Activated naive CD8-positive, alpha-beta T cell treated with anti-CD3 and anti-CD28 coated beads, Interleukin-2, amount 10 ng/mL, durations not matched to agents 7 days and 5 days (primary cell): ENCODE data around the gene ATP9B. TPM values are rescaled to one million over a fixed set of nuclear protein-coding genes. Genes with fewer than 3 reads are reported as not detected.

Experiments used
- ATAC-seq: fragments of 150-1000 bp; cut with Tn5 transposase; one replicate; pipeline ENCODE4 v1.10.0; 2021; ENCODE audit warnings: low read depth, moderate library complexity
- POLR2A ChIA-PET: fragments of 350-600 bp; sonication (Branson Sonifier 250); formaldehyde crosslinking; loops from one replicate; lab custom pipeline; 2021; ENCODE audit warnings: antibody characterized with exemption; lab: Charles Lee
- DNase-seq: peaks from one replicate; pipeline ENCODE4 v3.0.0; 2021
- H3K27ac Mint-ChIP-seq: one replicate; pipeline ENCODE4 v1.8.0; 2022; ENCODE audit warnings: mild to moderate bottlenecking, mixed read lengths
- H3K27me3 Mint-ChIP-seq: one replicate; pipeline ENCODE4 v1.8.0; 2022; ENCODE audit warnings: mild to moderate bottlenecking, moderate library complexity, mixed read lengths
- H3K36me3 Mint-ChIP-seq: one replicate; pipeline ENCODE4 v1.8.0; 2021; ENCODE audit warnings: mild to moderate bottlenecking, mixed read lengths
- H3K4me1 Mint-ChIP-seq: one replicate; pipeline ENCODE4 v1.8.0; 2021; ENCODE audit warnings: mixed read lengths
- H3K4me3 Mint-ChIP-seq: one replicate; pipeline ENCODE4 v1.8.0; 2022; ENCODE audit warnings: mild to moderate bottlenecking, moderate library complexity, mixed read lengths
- H3K9me3 Mint-ChIP-seq: one replicate; pipeline ENCODE4 v1.8.0; 2021; ENCODE audit warnings: mixed read lengths
- total RNA-seq, 2 experiments: library from RNA; stranded (reverse); gene quantifications; one replicate each; pipeline ENCODE4 v1.2.3, GENCODE V29; 2021

Gene ATP9B
- total RNA-seq, 2 experiments from 2014 or later, result 34.2 to 39.0 TPM

DNA sequence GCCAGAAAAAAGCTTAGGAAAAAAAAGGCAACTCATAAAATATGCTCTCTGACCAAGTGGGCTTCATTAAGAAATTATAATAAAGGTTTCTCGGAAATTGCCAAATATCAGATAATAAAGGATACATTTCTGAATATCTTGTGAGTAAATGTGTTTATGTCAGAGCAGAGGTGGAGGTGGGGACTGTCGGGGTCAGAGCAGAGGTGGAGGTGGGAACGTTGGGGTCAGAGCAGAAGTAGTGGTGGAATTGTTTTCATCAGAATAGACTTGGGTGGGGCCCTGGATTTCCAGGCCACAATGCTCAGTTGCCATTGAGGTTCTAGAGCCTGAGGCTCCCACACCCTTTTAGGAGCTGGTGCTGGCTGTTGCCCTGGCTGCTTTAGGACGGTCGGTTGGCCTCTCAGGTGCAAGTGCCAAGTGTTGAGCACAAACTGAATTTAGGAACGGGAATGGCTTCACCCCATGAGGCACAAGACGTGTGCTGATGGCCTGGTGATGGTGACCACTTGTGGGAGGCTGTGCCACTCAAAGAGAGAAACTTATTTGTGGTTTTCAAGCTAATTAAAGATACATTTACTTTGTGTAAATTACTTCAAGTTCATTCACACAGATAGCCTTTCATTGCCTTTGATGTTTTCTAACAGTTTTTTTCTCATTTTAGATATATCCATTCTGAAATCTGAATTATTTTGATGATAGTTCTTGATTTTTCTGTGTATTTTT is 131.5 kb downstream of the ATP9B start:
- no peak overlapping the region for H3K4me3 Mint-ChIP-seq
- H3K27ac Mint-ChIP-seq, result no peak overlapping the region
- peaks cover 7% of the 10 kb centered on the region for H3K36me3 Mint-ChIP-seq
- H3K9me3 Mint-ChIP-seq, result no peaks in the 10 kb centered on the region
- H3K4me1 Mint-ChIP-seq, result peaks cover 14% of the 10 kb centered on the region
- ATAC-seq, result no peak
- POLR2A ChIA-PET, result no interaction called here
- H3K27me3 Mint-ChIP-seq, result no peaks in the 10 kb centered on the region
- no peak for DNase-seq

DNA sequence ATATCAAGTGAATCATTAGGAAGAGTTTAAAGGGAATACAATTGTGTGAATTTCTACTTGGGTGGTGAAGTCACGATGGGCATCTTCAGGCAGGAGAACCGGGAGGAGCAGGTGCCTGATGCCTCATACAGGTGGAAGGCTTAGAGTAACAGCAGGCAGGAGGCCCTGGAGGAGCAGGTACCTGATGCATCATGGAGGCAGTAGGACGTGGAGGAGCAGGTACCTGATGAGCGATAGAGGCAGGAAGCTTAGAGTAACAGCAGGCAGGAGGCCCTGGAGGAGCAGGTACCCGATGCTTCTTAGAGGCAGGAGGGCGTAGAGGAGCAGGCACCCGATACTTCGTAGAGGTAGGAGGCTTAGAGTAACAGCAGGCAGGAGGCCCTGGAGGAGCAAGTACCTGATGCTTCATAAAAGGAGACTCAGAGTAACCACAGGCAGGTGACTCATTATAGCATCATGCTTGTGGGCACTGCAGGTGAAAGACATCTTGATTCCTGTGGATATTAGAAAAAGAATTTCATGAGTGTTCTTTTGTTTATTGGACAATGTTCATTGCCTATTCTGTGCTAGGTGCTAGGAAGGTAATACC is 133.9 kb downstream of the ATP9B start:
- Mint-ChIP-seq H3K27me3 (no peaks in the 10 kb centered on the region), H3K4me1 (peaks cover 14% of the 10 kb centered on the region), H3K4me3 (no peak overlapping the region), H3K9me3 (no peaks in the 10 kb centered on the region), H3K36me3 (peaks cover 13% of the 10 kb centered on the region), H3K27ac (no peak overlapping the region)
- ATAC-seq (peak; percentile 63), DNase-seq (no peak)
- POLR2A ChIA-PET, result no interaction called here

DNA sequence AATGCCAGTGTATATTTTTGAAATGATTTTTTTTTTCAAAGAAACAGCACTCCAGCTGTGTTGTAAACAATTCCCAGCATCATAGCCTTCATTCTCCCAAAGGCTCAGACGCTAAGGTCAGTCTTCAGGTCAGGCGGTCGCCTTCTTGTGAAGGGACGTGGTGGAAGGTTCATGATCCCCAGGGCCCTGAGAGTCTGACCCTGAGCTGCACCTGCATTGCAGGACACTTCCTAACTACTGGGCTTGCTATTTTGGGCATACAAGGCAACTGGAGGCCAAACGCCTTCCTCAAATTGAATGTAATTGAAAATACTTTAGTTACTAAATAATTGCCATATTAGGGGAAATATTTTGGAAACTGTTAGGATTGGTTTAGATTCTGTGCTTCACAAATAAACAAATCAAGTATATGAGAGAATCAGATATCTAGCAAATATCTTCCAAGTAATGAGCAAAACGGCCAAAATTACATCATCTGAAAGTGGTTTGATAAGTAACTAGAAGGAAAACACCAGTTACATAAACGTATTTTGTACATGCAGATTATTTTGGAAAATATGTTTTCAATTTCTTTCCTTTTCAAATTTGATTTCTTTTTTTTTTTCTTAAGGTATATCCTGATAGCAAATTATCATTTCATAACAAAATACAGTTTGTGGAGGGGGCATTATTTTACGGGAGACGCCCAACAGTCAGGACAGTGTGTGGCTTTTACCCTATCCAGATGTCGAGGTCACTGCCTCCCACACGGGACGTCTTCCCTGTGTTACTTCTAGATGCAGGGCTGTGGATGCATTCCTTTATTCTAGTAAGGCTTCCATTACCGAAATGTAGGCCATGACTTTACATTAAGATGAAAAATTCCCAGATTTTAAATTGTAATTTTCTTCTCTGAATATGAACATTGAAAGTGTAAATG is 136.0 kb downstream of the ATP9B start:
- Mint-ChIP-seq H3K9me3 (no peaks in the 10 kb centered on the region), H3K27me3 (no peaks in the 10 kb centered on the region), H3K4me3 (no peak overlapping the region), H3K36me3 (peaks cover 10% of the 10 kb centered on the region), H3K27ac (no peak overlapping the region), H3K4me1 (peaks cover 12% of the 10 kb centered on the region)
- DNase-seq (no peak), ATAC-seq (no peak)
- POLR2A ChIA-PET, result no interaction called here

DNA sequence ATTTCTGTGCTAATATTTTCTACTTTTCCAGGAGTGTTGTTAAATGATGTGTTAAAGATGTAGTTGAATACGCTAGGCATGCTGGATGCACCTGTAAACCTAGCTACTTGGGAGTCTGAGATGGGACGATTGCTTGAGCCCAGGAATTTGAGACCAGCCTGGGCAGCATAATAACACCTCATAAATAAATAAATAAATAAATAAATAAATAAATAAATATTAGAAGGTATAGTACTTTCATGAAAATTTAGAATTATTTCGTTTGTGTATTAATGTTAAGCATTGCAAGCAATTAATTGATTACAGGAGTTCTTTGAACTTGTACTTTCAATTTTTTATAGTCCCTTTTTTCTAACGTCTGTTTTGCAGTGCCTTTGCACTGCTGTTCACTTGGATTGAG is 137.2 kb downstream of the ATP9B start:
- H3K4me3 Mint-ChIP-seq, result no peak overlapping the region
- POLR2A ChIA-PET, result no interaction called here
- H3K27ac Mint-ChIP-seq, result no peak overlapping the region
- no peaks in the 10 kb centered on the region for H3K9me3 Mint-ChIP-seq
- no peak for DNase-seq
- peaks cover 11% of the 10 kb centered on the region for H3K4me1 Mint-ChIP-seq
- ATAC-seq, result no peak
- H3K27me3 Mint-ChIP-seq, result no peaks in the 10 kb centered on the region
- peaks cover 8% of the 10 kb centered on the region for H3K36me3 Mint-ChIP-seq

DNA sequence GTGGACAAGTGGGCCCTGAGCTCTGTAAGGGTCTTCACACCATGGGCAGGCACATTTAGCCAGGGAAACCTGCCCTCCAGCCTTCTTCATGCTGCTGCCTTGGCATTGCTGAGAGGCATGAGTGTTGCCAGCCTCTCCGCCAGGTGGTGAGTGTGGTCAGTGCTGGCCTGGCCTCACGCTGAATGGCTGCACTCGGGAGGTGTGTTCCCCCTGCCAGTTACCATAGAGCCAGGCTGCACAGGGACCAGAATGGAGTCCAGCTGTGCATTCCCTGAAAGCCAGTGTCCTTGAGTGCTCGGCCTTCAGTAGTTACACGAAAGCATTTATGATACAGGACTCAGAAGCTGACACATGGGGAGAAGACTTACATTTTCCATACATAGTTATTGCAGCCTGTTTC is 139.7 kb downstream of the ATP9B start:
- no peak overlapping the region for H3K27ac Mint-ChIP-seq
- ATAC-seq (no peak), DNase-seq (no peak)
- no peaks in the 10 kb centered on the region for H3K27me3 Mint-ChIP-seq
- POLR2A ChIA-PET, result no interaction called here
- H3K4me3 Mint-ChIP-seq, result no peak overlapping the region
- peaks cover 2% of the 10 kb centered on the region for H3K4me1 Mint-ChIP-seq
- H3K9me3 Mint-ChIP-seq, result no peaks in the 10 kb centered on the region
- H3K36me3 Mint-ChIP-seq, result peaks cover 8% of the 10 kb centered on the region

DNA sequence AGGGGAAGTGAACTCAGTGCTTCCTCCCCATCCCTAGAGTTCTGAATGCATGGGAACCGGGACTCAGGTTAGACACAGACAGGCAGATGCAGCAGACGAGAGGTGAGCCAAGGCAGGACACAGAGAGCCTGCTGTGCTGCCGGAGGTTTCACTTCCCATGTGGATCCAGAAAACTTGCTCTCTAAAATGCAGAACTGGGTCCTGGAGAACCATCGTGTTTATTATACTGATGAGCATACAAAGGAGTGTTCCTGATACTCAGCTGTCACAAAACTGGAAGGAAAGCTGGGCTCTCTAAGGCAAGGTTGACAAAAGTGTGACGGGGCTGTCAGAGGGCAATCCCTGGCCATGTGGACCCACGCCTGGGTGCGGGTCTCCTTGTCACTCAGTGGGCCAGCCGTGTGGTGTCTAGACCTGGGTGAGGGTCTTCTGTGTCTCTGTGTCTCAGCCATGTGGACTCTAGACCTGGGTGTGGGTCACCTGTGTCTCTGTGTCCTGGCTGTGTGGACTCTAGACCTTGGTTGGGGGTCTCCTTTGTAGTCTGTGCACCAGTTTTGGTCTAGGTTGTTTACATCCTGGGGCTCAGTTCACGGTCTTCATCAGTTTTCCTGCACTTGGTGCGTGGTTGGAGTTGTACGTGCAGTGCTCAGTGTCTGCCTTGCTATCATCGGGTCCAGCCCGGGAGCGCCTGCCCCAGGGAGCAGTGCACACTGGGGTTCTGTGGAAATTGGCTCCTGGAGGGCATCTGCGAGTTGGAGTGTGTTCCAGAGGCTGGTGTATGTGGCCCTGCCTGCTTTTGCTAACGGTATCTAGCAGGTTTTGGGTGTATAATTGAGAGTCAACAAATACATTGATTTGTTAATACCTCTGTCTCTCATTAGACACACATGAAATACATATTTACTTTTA is 141.1 kb downstream of the ATP9B start:
- POLR2A ChIA-PET, result no interaction called here
- H3K27me3 Mint-ChIP-seq, result no peaks in the 10 kb centered on the region
- peaks cover 7% of the 10 kb centered on the region for H3K36me3 Mint-ChIP-seq
- H3K27ac Mint-ChIP-seq, result no peak overlapping the region
- H3K4me3 Mint-ChIP-seq, result no peak overlapping the region
- H3K4me1 Mint-ChIP-seq, result peaks cover 2% of the 10 kb centered on the region
- DNase-seq, result no peak
- no peaks in the 10 kb centered on the region for H3K9me3 Mint-ChIP-seq
- ATAC-seq, result no peak

DNA sequence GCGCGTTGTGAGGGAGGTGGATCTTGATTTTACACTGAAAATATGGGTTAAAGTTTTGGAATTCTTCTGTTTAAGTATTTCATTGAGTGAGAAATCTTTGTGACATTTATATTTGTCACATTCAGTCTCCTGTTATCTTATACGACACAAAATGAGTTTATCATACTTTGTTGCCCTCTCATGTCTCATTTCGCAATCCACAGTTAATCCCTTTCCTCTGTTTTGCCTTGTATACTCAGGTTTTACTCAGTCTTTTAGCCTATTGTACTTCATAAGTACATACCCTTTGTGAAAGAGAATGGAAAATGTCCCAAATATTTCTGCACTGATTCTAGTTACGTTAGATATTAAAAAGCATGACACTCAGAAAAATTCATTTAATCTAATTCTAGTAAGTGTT is 142.7 kb downstream of the ATP9B start:
- Mint-ChIP-seq H3K9me3 (no peaks in the 10 kb centered on the region), H3K4me3 (no peak overlapping the region), H3K27me3 (no peaks in the 10 kb centered on the region), H3K36me3 (peaks cover 9% of the 10 kb centered on the region), H3K27ac (no peak overlapping the region), H3K4me1 (peaks cover 2% of the 10 kb centered on the region)
- POLR2A ChIA-PET, result no interaction called here
- DNase-seq (no peak), ATAC-seq (no peak)

DNA sequence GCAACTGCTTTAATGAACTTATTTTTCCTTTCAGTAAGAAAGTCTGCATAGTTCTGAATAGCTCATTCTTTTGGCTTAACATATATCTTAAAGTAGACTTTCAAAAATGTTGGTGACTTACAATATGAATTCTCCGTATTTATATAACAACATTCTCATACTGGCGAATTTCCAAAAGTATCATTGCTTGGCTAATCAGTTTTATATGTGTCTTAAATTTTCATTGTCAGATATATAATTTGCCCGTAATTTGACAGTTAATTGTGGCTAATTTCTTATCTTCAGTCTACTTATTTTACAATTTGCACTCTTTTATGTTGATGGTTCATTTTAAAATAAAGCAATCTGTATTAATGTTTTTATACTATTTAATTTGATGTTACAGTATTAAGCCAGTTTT is 144.9 kb downstream of the ATP9B start:
- ATAC-seq (no peak), DNase-seq (no peak)
- Mint-ChIP-seq H3K4me3 (no peak overlapping the region), H3K27ac (no peak overlapping the region), H3K27me3 (no peaks in the 10 kb centered on the region), H3K36me3 (peaks cover 4% of the 10 kb centered on the region), H3K9me3 (no peaks in the 10 kb centered on the region), H3K4me1 (peaks cover 2% of the 10 kb centered on the region)
- POLR2A ChIA-PET, result no interaction called here

DNA sequence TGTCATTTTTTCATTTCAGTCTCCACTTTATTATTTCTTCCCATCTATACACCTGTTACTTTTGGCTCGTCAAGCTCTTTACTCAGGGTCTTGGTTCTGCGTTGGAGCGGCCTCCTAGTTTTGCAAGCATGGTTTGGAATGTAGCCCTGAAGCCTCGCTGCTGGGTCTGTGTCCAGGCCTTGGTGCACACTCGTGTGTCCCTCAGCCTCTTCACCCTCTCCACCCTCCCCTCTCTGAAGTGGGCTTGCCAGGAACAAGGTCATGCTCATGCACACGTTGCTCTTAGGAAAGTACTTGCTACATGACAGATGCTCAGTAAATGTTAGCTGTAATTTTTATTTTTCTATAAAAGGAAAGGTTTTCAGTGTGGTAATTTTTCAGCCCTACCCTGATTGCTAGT is 147.0 kb downstream of the ATP9B start:
- ATAC-seq (no peak), DNase-seq (no peak)
- Mint-ChIP-seq H3K4me1 (no peaks in the 10 kb centered on the region), H3K4me3 (no peak overlapping the region), H3K27ac (no peak overlapping the region), H3K27me3 (no peaks in the 10 kb centered on the region), H3K36me3 (peaks cover 4% of the 10 kb centered on the region), H3K9me3 (no peaks in the 10 kb centered on the region)
- POLR2A ChIA-PET, result no interaction called here

DNA sequence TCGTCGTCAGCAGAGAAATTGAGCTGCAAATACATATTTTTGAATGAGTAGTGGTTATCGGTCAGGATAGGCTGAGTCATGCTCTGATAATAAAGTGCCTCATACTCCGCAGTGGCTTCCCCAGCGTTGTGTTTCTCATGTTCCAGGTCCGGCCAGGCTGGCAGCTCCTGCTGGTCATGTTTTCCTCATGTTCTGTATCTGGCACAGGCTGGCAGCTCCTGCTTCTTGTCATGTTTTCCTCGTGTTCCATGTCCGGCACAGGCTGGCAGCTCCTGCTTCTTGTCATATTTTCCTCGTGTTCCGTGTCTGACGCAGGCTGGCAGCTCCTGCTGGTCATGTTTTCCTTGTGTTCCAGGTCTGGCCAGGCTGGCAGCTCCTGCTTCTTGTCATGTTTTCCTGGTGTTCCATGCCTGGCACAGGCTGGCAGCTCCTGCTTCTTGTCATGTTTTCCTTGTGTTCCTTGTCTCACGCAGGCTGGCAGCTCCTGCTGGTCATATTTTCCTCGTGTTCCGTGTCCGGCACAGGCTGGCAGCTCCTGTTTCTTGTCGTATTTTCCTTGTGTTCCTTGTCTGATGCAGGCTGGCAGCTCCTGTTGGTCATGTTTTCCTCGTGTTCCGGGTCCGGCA is 148.9 kb downstream of the ATP9B start:
- H3K4me3 Mint-ChIP-seq, result no peak overlapping the region
- DNase-seq (no peak), ATAC-seq (no peak)
- no peaks in the 10 kb centered on the region for H3K4me1 Mint-ChIP-seq
- no peaks in the 10 kb centered on the region for H3K27me3 Mint-ChIP-seq
- H3K27ac Mint-ChIP-seq, result no peak overlapping the region
- POLR2A ChIA-PET, result no interaction called here
- no peaks in the 10 kb centered on the region for H3K9me3 Mint-ChIP-seq
- H3K36me3 Mint-ChIP-seq, result peaks cover 6% of the 10 kb centered on the region

DNA sequence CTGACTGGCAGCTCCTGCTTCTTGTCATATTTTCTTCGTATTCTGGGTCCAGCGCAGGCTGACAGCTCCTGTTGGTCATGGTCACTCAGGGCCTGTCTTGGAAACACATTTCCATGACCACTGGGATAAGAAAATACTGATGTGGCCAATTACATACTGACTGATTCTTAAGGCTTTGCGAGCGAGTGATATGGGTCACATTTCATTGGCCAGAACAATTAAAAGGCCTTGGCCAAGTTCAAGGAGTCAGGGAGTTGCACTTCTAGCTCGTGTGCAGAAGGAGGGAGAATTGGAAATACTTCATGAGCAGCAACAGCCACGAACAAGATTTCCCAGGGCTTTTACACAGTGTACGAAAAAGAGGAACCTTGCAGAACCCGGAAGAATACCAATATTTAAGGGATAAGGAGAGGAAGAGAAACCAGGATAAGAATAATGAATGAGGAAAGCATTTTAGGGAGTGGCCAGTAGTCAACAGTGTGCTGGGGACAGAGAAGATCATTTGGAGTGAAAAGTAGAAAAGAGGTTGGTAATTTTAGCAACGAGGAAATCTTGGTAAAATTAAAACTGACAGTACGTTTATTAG is 149.5 kb downstream of the ATP9B start:
- Mint-ChIP-seq H3K27ac (no peak overlapping the region), H3K9me3 (no peaks in the 10 kb centered on the region), H3K4me1 (no peaks in the 10 kb centered on the region), H3K4me3 (no peak overlapping the region), H3K36me3 (peaks cover 6% of the 10 kb centered on the region), H3K27me3 (no peaks in the 10 kb centered on the region)
- ATAC-seq, result no peak
- DNase-seq, result no peak
- POLR2A ChIA-PET, result no interaction called here

DNA sequence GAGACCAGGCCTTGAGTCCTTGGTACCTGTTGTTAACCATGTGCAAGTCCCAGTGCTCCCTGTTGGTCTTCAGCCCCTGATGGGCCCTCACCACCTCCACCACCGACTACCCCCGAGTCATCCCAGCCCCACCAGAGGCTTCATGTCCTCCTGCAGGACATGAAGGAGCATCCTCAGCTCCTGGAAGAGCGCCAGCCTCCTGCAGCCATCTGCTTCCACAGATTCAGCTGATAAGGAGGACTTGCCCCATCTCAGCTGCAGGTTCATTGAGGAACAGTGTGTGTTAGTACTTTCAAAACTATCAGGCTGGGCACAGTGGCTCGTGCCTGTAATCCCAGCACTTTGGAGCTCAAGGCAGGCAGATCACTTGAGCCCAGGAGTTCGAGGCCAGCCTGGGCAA is 151.9 kb downstream of the ATP9B start:
- no peak for ATAC-seq
- H3K9me3 Mint-ChIP-seq, result no peaks in the 10 kb centered on the region
- peaks cover 4% of the 10 kb centered on the region for H3K4me1 Mint-ChIP-seq
- peaks cover 10% of the 10 kb centered on the region for H3K36me3 Mint-ChIP-seq
- POLR2A ChIA-PET, result no interaction called here
- no peaks in the 10 kb centered on the region for H3K27me3 Mint-ChIP-seq
- H3K27ac Mint-ChIP-seq, result no peak overlapping the region
- no peak overlapping the region for H3K4me3 Mint-ChIP-seq
- no peak for DNase-seq
